Spleen (tissue), 11 donors: ENCODE results near the gene FILIP1. TPM values are rescaled to one million over a fixed set of nuclear protein-coding genes. Genes with fewer than 3 reads are reported as not detected.

Experiments used
- DNase-seq: peaks from one replicate; pipeline ENCODE4 v3.0.0-alpha.2; 2020
- H3K27ac ChIP-seq, 8 donors: fragments of 200-600 bp; sonication (generic) in 7 of 8; 1 replicate in 4 of 8; 2 replicates in 4 of 8; pipeline versions ENCODE4 v1.5.0 to v1.8.0; 2016 to 2021; ENCODE audit warnings: inconsistent platforms in 4 of 8, mild to moderate bottlenecking in 4 of 8, moderate library complexity in 1 of 8
- H3K27me3 ChIP-seq, 7 donors: fragments of 200-600 bp; sonication (generic) in 6 of 7; replicated peaks in 1 of 7; 1 replicate in 4 of 7; 2 replicates in 3 of 7; pipeline versions ENCODE4 v1.5.0 to v1.8.0; 2016 to 2021; ENCODE audit warnings: inconsistent platforms in 3 of 7, mild to moderate bottlenecking in 1 of 7
- H3K36me3 ChIP-seq, 6 donors: fragments of 200-600 bp; sonication (generic) in 5 of 6; 1 replicate in 4 of 6; 2 replicates in 2 of 6; pipeline versions ENCODE4 v1.5.0 to v1.8.0; 2016 to 2021; ENCODE audit warnings: inconsistent platforms in 2 of 6
- H3K4me1 ChIP-seq, 6 donors: fragments of 200-600 bp; sonication (generic) in 5 of 6; 1 replicate in 3 of 6; 2 replicates in 3 of 6; pipeline versions ENCODE4 v1.5.0 to v1.8.0; 2016 to 2021; ENCODE audit warnings: inconsistent platforms in 3 of 6
- H3K4me3 ChIP-seq, 8 donors: fragments of 200-600 bp; sonication (generic) in 7 of 8; 1 replicate in 4 of 8; 2 replicates in 4 of 8; pipeline versions ENCODE4 v1.5.0 to v1.8.0; 2016 to 2021; ENCODE audit warnings: inconsistent platforms in 4 of 8, mild to moderate bottlenecking in 4 of 8, moderate library complexity in 2 of 8
- H3K9me3 ChIP-seq, 8 donors: fragments of 200-600 bp; sonication (generic) in 7 of 8; 1 replicate in 4 of 8; 2 replicates in 4 of 8; pipeline versions ENCODE4 v1.5.0 to v1.8.0; 2016 to 2021; ENCODE audit warnings: inconsistent platforms in 4 of 8
- POLR2A ChIP-seq, 3 donors: fragments of 450-650 bp; IDR thresholded peaks; one replicate each; pipeline ENCODE4 v1.5.1; 2017; ENCODE audit warnings: antibody characterized with exemption in 3 of 3, mild to moderate bottlenecking in 1 of 3
- POLR2AphosphoS5 ChIP-seq, 3 donors: sonication (generic); formaldehyde crosslinking; IDR thresholded peaks; one replicate each; pipeline ENCODE4 v1.5.1; 2017; ENCODE audit warnings: antibody characterized with exemption in 3 of 3
- WGBS, 5 donors: extraction: QIAGEN DNeasy Blood & Tissue Kit in 3 of 5; methylation state at CpG; one replicate each; pipeline versions ENCODE4 v1.1.5 to v1.1.7; 2013 to 2018; 5-methylcytosine and 5-hydroxymethylcytosine counted together
- intact Hi-C: fragments of 100-400 bp; cut with DNase I; formaldehyde crosslinking; loops from one replicate; pipeline ENCODE4 v1.15.0; 2023; ENCODE audit warnings: low total_unique reads
- polyA plus RNA-seq, 3 donors: library from polyadenylated mRNA; stranded (reverse); fragments of 200-250 nt; gene quantifications; one replicate each; pipeline ENCODE4 v1.2.1, GENCODE V29; 2013
- total RNA-seq, 7 donors: library from RNA; depleted of rRNA in 3 of 7; stranded (reverse); fragments of >200 nt in 3 of 7; fragmentation: NEBNext Ultra II Directional in 4 of 7; extraction: Animal tissue kit (Norgen Biotek cat#: 25700) in 4 of 7; gene quantifications; one replicate each; pipeline versions ENCODE4 v1.1.0 to v1.2.1, GENCODE V29; 2016 to 2021
- TF ChIP-seq, protein P1 (sequence below), 11 experiments: fragments of 200-600 bp in 7 of 11; fragments of 450-650 bp in 4 of 11; sonication (generic) in 4 of 11; IDR thresholded peaks in 8 of 11; conservative IDR thresholded peaks in 3 of 11; 1 replicate in 7 of 11; 2 replicates in 4 of 11; pipeline versions ENCODE4 v1.4.0 to v1.8.0; 2016 to 2021; ENCODE audit warnings: antibody characterized with exemption in 11 of 11, inconsistent platforms in 4 of 11, mild to moderate bottlenecking in 1 of 11
- donor health status: healthy with polysubstance abuse.
- donor health status: DM: no; HTN: no; CAD: no; lungs with moderate emphysema.
- donor health status: DM: no; HTN: no; CAD: no.
- donor health status: Bipolar disorder and iron deficiency.
- donor health status: healthy.
- donor health status: DM: no; HTN: no; CAD: no.
- donor health status: DM: yes; HTN: yes; CAD: no.

The FILIP1 gene
- total and polyA plus RNA-seq, 10 donors = 0.11 to 0.59 (median 0.38) TPM

DNA sequence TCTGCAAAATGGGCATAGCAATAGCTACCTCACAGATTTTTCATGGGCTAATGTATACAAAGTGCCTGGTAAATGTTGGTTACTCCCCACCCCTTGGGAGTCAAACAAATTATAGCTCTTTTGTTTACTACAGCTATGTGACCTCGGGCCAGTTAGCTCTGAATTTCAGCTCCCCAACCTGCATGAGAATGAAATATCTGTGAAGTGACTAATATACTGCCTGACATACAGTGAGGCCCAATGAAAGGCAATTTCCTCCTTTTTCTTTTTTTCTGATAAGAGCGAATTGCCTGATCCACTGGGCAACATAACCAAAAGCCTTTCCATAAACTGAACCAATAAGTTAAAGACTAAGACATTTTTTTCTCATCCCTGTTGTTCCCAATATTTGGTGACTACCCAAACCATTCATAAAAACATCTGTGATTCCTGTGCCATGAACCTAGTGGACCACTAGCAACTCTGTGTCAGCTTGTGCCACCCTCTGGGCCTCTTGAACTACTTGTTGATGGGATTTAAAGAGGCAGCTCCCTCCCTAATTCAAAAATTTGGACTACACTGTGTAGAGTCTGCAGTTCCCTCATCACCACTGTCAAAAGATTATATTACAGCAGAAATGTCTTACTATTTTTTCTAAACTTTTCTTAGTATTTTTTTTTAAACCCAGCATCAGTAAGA lies 117.1 kb downstream of the FILIP1 start:
- no peak for TF ChIP-seq POLR2AphosphoS5 (IDR thresholded peaks at IDR 0.05)
- TF ChIP-seq, protein P1, sequence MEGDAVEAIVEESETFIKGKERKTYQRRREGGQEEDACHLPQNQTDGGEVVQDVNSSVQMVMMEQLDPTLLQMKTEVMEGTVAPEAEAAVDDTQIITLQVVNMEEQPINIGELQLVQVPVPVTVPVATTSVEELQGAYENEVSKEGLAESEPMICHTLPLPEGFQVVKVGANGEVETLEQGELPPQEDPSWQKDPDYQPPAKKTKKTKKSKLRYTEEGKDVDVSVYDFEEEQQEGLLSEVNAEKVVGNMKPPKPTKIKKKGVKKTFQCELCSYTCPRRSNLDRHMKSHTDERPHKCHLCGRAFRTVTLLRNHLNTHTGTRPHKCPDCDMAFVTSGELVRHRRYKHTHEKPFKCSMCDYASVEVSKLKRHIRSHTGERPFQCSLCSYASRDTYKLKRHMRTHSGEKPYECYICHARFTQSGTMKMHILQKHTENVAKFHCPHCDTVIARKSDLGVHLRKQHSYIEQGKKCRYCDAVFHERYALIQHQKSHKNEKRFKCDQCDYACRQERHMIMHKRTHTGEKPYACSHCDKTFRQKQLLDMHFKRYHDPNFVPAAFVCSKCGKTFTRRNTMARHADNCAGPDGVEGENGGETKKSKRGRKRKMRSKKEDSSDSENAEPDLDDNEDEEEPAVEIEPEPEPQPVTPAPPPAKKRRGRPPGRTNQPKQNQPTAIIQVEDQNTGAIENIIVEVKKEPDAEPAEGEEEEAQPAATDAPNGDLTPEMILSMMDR (IDR thresholded peaks at IDR 0.05 in 8 of 11, conservative IDR thresholded peaks at IDR 0.05 in 3 of 11) = no peak
- TF ChIP-seq POLR2A (IDR thresholded peaks at IDR 0.05) = no peak
- H3K27ac ChIP-seq = no peak overlapping the region
- H3K27me3 ChIP-seq = peaks cover 0 to 4% (median 0%) of the 10 kb centered on the region in 7 donors
- 58 to 75% (median 73%) methylated on average over 2 of the region's 2 CpGs for WGBS, 5 donors
- no peaks in the 10 kb centered on the region for H3K4me1 ChIP-seq
- intact Hi-C loops = no loop called here
- DNase-seq = no peak
- H3K9me3 ChIP-seq = no peaks in the 10 kb centered on the region
- no peak overlapping the region for H3K4me3 ChIP-seq
- H3K36me3 ChIP-seq = no peaks in the 10 kb centered on the region

GRCh38 chr6:75374961-75375400 lies 118.6 kb downstream of the FILIP1 start:
- no peaks in the 10 kb centered on the region for H3K9me3 ChIP-seq
- H3K4me1 ChIP-seq = no peaks in the 10 kb centered on the region
- 68 to 87% (median 77%) methylated on average over 5 of the region's 5 CpGs for WGBS, 5 donors
- DNase-seq = no peak
- H3K27ac ChIP-seq = no peak overlapping the region
- no peak overlapping the region for H3K4me3 ChIP-seq
- H3K36me3 ChIP-seq = no peaks in the 10 kb centered on the region
- no peaks in the 10 kb centered on the region for H3K27me3 ChIP-seq
- intact Hi-C loops = no loop called here
- TF ChIP-seq, protein P1 (IDR thresholded peaks at IDR 0.05 in 8 of 11, conservative IDR thresholded peaks at IDR 0.05 in 3 of 11) = no peak
- no peak for TF ChIP-seq POLR2AphosphoS5 (IDR thresholded peaks at IDR 0.05)
- no peak for TF ChIP-seq POLR2A (IDR thresholded peaks at IDR 0.05)

DNA sequence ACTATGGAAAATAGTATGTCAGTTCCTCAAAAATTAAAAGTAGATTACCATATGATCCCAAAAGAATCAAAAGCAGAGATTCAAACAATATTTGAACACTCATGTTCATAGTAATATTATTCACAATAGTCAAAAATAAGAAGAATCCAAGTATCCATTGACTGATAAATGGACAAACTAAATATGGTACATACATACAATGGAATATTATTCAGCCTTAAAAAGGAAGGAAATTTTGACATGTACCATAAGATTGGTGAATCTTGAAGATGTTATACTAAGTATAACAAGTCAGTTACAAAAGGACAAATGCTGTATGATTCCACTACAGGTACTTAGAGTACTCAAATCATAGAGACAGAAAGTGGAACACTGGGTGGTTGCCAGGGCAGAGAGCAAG lies 120.7 kb downstream of the FILIP1 start:
- intact Hi-C loops = no loop called here
- TF ChIP-seq POLR2AphosphoS5 (IDR thresholded peaks at IDR 0.05) = no peak
- no peaks in the 10 kb centered on the region for H3K27me3 ChIP-seq

DNA sequence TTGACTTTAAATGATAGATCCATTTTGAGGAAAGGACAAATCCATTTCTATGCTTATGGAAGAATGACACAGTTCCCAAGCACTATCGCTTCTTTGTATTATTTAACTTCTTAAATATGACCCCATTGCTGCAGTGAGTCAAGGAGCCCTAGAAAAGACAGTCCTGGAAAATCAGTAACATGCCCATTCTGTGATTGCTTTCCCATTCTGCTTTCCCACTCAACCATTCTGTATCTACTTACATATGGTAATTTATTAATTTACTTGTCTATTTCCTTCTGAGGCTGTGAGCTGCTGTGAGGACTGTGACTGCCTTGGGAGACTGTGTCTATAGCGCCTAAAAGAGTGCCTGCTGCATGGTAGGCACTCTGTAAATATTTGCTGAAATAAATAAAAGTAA lies 123.6 kb downstream of the FILIP1 start:
- Histone ChIP-seq H3K27ac (no peak overlapping the region), H3K36me3 (no peaks in the 10 kb centered on the region), H3K4me1 (no peaks in the 10 kb centered on the region), H3K27me3 (no peaks in the 10 kb centered on the region), H3K4me3 (no peak overlapping the region), H3K9me3 (no peaks in the 10 kb centered on the region)
- intact Hi-C loops = no loop called here
- no peak for TF ChIP-seq POLR2A (IDR thresholded peaks at IDR 0.05)
- TF ChIP-seq, protein P1 (IDR thresholded peaks at IDR 0.05 in 8 of 11, conservative IDR thresholded peaks at IDR 0.05 in 3 of 11) = no peak
- no peak for TF ChIP-seq POLR2AphosphoS5 (IDR thresholded peaks at IDR 0.05)
- DNase-seq = no peak
- WGBS, 5 donors = 81 to 95% (median 85%) methylated on average over 2 of the region's 2 CpGs

More for the DNA sequence above, 120.7 kb downstream of the FILIP1 start:
- Histone ChIP-seq H3K9me3 (no peaks in the 10 kb centered on the region), H3K27ac (no peak overlapping the region), H3K4me1 (no peaks in the 10 kb centered on the region), H3K36me3 (no peaks in the 10 kb centered on the region), H3K4me3 (no peak overlapping the region)
- DNase-seq = no peak
